ENCODE measurements around the gene TRABD2A.

DNA sequence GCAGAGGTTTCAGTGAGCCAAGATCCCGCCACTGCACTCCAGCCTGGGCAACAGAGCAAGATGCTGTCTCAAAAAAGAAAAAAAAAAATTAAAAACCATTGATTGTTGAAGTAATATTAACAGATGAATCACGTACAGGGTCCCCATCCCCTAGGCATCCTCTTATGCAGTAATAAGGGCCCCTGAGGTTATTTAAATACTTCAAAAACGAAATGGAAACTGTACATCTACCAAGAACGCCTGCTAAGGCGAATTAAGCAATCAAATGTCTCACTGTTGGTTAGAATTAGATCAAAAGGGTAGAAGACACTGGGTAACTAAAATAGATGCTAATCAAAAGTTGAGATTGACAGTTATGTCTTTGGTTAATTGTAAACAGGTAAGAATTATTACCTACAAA is 7.5 kb downstream of the TRABD2A start:
- TF ChIP-seq POLR2A (IDR thresholded peaks at IDR 0.05; ENCODE audit: low read length) (no peak), GATA1 (IDR thresholded peaks at IDR 0.05; ENCODE audit: low read depth, low read length) (no peak)
